GM12873 (cell line): ENCODE data around the gene WWOX.

Experiments
- CTCF ChIP-seq: IDR thresholded peaks from 2 replicates; pipeline ENCODE4 v1.5.1; 2012; ENCODE audit warnings: low read depth, mild to moderate bottlenecking, moderate library complexity, low read length, control low read depth; ENCODE audit not compliant: insufficient read depth; ENCODE audit errors: missing control alignments

Gene WWOX

GRCh38 chr16:78982096-78982744 is 882.8 kb downstream of the WWOX start:
- TF ChIP-seq CTCF = no peak

GRCh38 chr16:78984324-78984723 is 884.9 kb downstream of the WWOX start:
- TF ChIP-seq CTCF = no peak

GRCh38 chr16:78984887-78985464 is 885.5 kb downstream of the WWOX start:
- no peak for TF ChIP-seq CTCF

GRCh38 chr16:78985716-78986605 is 886.5 kb downstream of the WWOX start:
- TF ChIP-seq CTCF = no peak

GRCh38 chr16:78987666-78988065 is 888.2 kb downstream of the WWOX start:
- no peak for TF ChIP-seq CTCF

- no peak for TF ChIP-seq CTCF
Measured at GRCh38 chr16:78988361-78988969, 889.0 kb downstream of the WWOX start.

- no peak for TF ChIP-seq CTCF
Measured at GRCh38 chr16:78990309-78990701, 890.9 kb downstream of the WWOX start.
